HuH-7.5 (cell line): ENCODE results near the gene ATG13.
"Not testable (repeated sequence)": the region's sequence is repeated elsewhere in the genome, so short reads cannot be mapped to it uniquely, and the experiment has no call there.

Experiments
- DNase-seq: peaks from one replicate; pipeline ENCODE4 v3.0.0; 2011; ENCODE audit warnings: low spot score

Gene ATG13

GRCh38 chr11:46697723-46698122 lies 80.4 kb downstream of the ATG13 start:
- no peak for DNase-seq

DNA sequence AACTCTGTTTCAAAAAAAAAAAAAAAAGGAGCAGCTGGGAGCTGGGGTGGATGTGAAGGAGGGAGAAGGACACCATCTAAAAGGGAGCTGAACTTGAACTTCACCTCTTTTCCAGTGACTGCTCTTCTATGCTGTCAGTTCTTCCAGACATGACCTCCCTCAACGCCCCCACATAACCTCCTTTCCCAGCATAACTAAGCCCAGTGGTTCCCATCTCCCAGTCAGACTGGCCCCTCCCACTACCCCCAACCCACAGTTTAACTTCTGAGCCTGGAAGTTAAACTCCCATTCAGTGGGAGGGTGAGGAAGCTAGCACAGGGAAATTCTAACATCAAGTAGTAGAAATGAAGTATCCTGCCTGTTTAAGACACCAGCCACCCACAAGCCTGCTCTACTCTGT lies 81.2 kb downstream of the ATG13 start:
- no peak for DNase-seq

- DNase-seq, result peak; percentile 90
Observed at GRCh38 chr11:46700241-46701077, 83.1 kb downstream of the ATG13 start, which contains the start of the genes ARHGAP1 and ZNF408. Gene ARHGAP1, minus strand, starts transcription at chr11:46700619. Its CDS starts 4,512 bp downstream, at chr11:46696107. Gene ZNF408, plus strand, starts transcription at chr11:46701031. Its CDS starts 17 bp downstream, at chr11:46701048.

DNA sequence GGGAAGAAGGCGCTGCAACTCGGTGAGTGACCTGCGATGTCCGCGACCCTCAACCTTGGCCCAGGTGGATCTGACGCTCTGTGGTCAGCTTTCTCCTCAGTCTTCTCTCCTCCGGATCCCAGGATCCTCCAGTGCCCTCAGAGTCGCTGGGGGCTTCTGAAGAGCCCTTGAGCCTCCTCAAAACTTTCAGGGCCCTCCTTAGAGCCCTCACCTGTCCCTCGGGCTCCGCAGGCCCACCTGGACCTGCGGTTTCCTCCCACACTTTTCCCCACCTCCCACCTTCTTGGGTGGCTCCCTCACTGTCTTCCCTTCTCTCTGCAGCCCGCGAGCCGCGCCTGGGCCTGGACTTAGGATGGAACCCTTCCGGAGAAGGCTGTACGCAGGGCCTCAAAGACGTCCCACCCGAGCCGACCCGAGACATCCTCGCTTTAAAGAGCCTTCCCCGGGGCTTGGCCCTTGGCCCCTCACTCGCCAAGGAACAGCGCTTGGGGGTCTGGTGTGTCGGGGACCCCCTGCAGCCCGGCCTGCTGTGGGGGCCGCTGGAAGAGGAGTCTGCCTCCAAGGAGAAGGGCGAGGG lies 83.8 kb downstream of the ATG13 start:
- DNase-seq, result no peak

DNA sequence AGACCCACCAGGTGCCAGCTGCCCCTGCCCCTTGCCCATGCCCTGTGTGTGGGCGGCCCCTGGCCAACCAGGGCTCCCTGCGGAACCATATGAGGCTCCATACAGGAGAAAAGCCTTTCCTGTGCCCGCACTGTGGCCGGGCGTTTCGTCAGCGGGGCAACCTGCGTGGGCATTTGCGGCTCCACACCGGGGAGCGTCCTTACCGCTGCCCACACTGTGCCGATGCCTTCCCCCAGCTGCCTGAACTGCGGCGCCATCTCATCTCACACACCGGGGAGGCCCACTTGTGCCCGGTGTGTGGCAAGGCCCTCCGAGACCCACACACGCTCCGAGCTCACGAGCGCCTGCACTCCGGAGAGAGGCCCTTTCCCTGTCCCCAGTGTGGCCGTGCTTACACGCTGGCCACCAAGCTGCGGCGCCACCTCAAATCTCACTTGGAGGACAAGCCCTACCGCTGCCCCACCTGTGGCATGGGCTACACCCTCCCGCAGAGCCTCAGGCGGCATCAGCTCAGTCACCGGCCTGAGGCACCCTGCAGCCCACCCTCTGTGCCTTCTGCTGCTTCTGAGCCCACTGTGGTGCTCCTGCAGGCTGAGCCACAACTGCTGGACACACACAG lies 87.8 kb downstream of the ATG13 start:
- DNase-seq, result no peak

DNA sequence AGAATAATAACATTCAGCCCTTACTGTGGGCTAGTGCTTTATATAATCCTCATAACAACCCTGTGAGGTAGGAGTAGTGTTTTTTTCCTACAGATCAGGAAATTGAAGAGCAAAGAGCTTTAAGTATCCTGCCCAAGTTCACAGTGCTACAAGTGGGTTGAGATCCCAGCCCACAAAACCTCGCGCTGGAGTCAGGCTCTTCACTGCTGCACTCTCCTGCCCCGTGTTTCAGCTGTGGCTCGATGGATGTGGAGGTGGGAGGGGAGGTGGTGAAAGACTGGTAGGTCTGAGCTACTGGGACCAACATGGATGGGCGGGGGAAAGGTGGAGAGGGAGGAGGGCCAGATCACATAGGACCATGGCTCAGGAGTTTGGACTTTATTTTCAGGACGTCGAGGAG lies 89.5 kb downstream of the ATG13 start:
- no peak for DNase-seq

DNA sequence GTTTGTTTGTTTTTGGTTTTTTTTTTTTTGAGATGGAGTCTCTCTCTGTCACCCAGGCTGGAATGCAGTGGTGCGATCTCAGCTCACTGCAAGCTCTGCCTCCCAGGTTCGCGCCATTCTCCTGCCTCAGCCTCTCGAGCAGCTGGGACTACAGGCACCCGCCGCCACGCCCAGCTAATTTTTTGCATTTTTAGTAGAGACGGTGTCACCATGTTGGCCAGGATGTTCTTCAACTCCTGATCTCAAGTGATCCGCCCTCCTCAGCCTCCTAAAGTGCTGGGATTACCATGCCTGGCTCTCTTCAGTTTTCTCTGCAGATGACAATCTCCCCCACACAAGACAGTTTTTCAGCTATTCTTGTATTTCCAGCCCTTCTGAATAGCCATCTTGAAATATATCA lies 92.0 kb downstream of the ATG13 start:
- DNase-seq, result not testable (repeated sequence)

- no peak for DNase-seq
Observed at GRCh38 chr11:46710821-46711269, 93.5 kb downstream of the ATG13 start.

- no peak for DNase-seq
Observed at GRCh38 chr11:46711303-46711702, 94.0 kb downstream of the ATG13 start.

- DNase-seq, result no peak
Observed at GRCh38 chr11:46712874-46713576, 95.7 kb downstream of the ATG13 start.

- not testable (repeated sequence) for DNase-seq
Observed at GRCh38 chr11:46717825-46718154, 100.4 kb downstream of the ATG13 start.

DNA sequence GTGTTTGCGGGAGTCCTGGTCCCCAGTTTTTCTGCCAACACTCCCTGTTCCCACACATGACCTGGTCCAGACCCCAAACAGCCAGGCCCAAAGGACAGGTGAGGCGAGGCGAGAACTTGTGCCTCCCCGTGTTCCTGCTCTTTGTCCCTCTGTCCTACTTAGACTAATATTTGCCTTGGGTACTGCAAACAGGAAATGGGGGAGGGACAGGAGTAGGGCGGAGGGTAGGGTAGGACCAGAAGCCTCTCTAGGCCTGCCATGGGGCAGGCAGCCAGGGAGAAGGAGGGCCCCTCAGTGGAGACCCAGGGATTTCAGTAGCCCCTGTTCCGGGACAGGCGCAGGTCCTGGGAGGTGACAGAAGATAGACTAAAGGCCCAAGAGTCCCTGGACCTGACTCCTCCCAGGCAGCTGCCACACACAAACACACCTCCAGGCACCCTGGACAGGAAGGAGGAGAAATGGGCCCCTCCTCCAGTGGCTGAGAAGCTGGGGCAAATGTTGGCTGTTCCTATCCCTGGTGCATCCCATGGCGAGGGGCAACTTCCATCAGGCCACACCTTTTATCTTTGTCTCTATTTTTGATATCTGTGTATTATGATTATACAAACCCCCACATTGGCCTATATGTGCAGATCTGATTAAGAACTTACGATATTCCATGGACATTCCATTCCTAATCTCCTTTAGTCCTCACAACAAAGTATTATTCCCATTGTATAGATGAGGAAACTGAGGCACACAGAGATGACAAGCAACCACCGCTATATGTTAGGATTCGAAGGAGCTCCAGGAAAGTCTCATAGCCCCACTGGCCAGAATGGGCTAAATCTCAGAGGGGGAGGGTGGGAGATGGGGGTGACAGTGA lies 101.0 kb downstream of the ATG13 start:
- DNase-seq, result peak; percentile 70

- DNase-seq, result peak; percentile 72
Observed at GRCh38 chr11:46719048-46719542, 101.7 kb downstream of the ATG13 start, which contains the start of gene F2. Gene F2, plus strand, starts transcription at chr11:46719213. Its CDS starts 23 bp downstream, at chr11:46719236.

GRCh38 chr11:46719543-46720218 lies 102.3 kb downstream of the ATG13 start:
- DNase-seq, result no peak

DNA sequence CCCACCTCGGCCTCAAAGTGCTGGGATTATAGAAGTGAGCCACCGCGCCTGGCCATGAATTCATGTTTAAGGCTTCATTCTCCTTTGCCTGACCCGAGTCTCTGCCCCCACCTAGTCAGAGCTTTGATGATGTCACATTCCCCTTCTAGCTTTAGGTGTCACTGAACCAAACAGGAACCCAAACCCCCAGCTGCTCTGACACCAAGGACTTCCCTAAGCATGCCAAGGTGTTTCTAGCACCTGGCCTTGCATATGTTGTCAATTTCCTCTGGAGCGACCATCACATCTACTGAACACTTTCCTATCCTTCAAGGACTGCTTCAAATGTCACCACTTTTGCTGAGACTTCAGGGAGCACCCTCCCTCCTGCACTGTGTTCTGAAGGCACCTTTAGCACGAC lies 103.9 kb downstream of the ATG13 start:
- no peak for DNase-seq

DNA sequence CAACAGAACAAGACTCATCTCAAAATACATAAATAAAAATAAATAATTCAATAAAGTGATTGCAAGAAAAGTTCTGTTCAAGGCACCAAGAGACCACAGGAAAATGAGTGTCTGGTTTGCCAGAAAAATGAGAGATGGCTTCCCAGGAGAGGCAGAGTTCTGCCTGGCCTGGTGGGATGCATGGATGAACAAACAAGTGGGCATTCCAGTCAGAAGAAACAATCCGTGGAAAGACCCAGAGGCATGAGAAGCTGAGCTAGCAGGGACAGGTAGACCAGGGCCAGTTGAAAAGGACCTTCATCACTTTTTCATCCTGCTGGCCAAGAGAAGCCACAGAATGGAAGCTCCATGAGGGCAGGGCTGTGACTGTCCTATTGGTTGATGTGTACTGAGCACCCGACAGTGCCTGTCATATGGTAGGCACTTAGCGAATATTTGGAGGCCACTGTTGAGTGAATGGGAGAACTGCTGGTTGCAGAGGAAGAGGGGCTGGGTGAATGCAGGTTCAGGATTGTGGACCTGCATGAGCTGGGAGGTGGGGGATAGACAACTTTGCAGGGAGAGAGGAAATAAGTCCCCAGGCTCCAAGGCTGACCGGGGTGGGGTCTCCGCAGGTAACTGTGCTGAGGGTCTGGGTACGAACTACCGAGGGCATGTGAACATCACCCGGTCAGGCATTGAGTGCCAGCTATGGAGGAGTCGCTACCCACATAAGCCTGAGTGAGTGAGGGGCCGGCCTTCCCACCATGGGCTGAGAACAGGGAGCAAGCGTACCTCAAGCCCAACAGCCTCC lies 105.4 kb downstream of the ATG13 start:
- no peak for DNase-seq

DNA sequence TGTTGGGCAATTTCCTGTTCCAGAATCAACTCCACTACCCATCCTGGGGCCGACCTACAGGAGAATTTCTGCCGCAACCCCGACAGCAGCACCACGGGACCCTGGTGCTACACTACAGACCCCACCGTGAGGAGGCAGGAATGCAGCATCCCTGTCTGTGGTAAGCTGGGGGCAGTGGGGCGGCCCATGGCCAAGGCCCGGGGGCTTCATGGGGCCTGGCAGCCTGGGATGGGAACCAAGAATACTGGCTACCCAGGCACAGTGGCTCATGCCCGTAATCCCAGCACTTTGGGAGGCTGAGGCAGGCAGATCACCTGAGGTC lies 106.0 kb downstream of the ATG13 start:
- DNase-seq, result no peak

DNA sequence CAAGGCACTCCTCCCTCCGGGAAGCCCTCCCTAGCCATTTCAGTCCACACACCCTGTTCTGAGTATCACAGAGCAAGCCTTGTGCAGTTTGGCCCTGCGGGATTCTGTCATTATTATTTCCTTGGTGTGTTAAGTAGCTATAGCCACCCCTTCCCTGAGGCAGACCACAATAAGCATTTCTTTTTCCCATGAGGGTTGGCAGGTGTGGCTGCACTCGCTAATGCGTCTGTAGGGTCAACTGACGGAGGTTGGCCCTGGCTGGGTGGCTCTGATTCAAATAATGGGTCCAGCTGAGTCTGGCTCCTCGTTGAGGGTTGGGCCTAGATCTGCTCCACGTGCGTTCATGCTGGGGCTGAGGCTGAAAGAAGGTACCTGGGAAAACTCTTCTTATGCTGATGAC lies 106.7 kb downstream of the ATG13 start:
- DNase-seq, result no peak
